ENCODE results near the gene IP6K2.

DNA sequence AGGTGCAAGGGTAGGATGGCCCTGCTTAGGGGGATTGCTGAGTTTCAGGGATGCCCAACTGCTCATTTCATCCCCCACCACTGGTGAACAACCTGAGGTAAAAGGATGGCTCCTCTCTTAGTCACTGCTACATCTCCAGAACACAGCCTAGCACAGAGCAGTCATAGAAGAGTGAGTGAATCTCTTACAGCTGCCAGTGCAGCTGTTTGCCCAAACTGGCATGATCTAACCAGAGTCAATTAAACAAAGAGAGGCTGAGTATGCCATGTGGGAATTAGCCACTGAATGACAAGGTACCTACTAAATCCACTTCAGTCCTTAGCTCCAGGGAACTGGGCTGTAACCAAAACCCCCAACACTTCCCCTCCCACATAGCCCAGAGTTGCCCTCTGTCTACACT is 24.5 kb downstream of the IP6K2 start:
- TF ChIP-seq SUZ12 (IDR thresholded peaks at IDR 0.05; ENCODE audit: extremely low read depth, insufficient read depth, insufficient read length) (no peak), YY1 (IDR thresholded peaks at IDR 0.05; ENCODE audit: insufficient read depth, insufficient read length) (no peak)
